HG03469 (cell line): Measurements from ENCODE around the gene SCN7A.
"Not testable (repeated sequence)": the region's sequence is repeated elsewhere in the genome, so short reads cannot be mapped to it uniquely, and the experiment has no call there.

Experiments
- ATAC-seq: cut with Tn5 transposase; IDR thresholded peaks from one replicate; pipeline ENCODE4 v1.9.1; 2021; ENCODE audit warnings: mild to moderate bottlenecking, moderate library complexity, moderate number of reproducible peaks; ENCODE audit not compliant: unreplicated experiment

SCN7A gene

GRCh38 chr2:166360906-166361305 is 133.1 kb downstream of the SCN7A start:
- no peak for ATAC-seq

GRCh38 chr2:166360426-166360825 is 133.6 kb downstream of the SCN7A start:
- ATAC-seq = no peak

- not testable (repeated sequence) for ATAC-seq
These were observed 136.1 kb downstream of the SCN7A start for GRCh38 chr2:166357950-166358321.

- no peak for ATAC-seq
These were observed 136.7 kb downstream of the SCN7A start for GRCh38 chr2:166357068-166357949.
